ENCODE measurements around the gene ZNF557.

ZNF557 gene

GRCh38 chr19:7072541-7072940 lies 3.0 kb downstream of the ZNF557 start:
- peaks cover 9% of the 10 kb centered on the region for H3K4me1 Mint-ChIP-seq
- H3K27ac Mint-ChIP-seq: no peak overlapping the region
- TF ChIP-seq CTCF (IDR thresholded peaks at IDR 0.05; ENCODE audit: unreplicated experiment in 3 of 3): no peak
- peak overlapping the region; percentile 78 to 86 (median 85) for H3K4me3 Mint-ChIP-seq
- peaks cover 32% of the 10 kb centered on the region for H3K9me3 Mint-ChIP-seq
- peaks cover 5% of the 10 kb centered on the region for H3K27me3 Mint-ChIP-seq (ENCODE audit: low read depth)
- peaks cover 77% of the 10 kb centered on the region for H3K36me3 Mint-ChIP-seq (ENCODE audit: low read depth)

- no peaks in the 10 kb centered on the region for H3K27me3 Mint-ChIP-seq (ENCODE audit: low read depth)
These were observed 5.3 kb downstream of the ZNF557 start for GRCh38 chr19:7074705-7075282.

GRCh38 chr19:7076151-7076550 lies 6.6 kb downstream of the ZNF557 start:
- Mint-ChIP-seq H3K9me3 (peaks cover 57% of the 10 kb centered on the region), H3K27ac (no peak overlapping the region), H3K4me3 (no peak overlapping the region), H3K27me3 (ENCODE audit: low read depth) (peaks cover 4% of the 10 kb centered on the region), H3K4me1 (no peaks in the 10 kb centered on the region), H3K36me3 (ENCODE audit: low read depth) (peaks cover 93% of the 10 kb centered on the region)
- no peak for TF ChIP-seq CTCF (IDR thresholded peaks at IDR 0.05; ENCODE audit: unreplicated experiment in 3 of 3)

More at GRCh38 chr19:7074705-7075282, 5.3 kb downstream of the ZNF557 start:
- H3K4me1 Mint-ChIP-seq: no peaks in the 10 kb centered on the region
- no peak overlapping the region for H3K4me3 Mint-ChIP-seq
- H3K27ac Mint-ChIP-seq: no peak overlapping the region
- H3K36me3 Mint-ChIP-seq (ENCODE audit: low read depth): peaks cover 90% of the 10 kb centered on the region
- peaks cover 46% of the 10 kb centered on the region for H3K9me3 Mint-ChIP-seq
- no peak for TF ChIP-seq CTCF (IDR thresholded peaks at IDR 0.05; ENCODE audit: unreplicated experiment in 3 of 3)

- Mint-ChIP-seq H3K27ac (no peak overlapping the region), H3K4me3 (no peak overlapping the region), H3K9me3 (peaks cover 69% of the 10 kb centered on the region), H3K4me1 (no peaks in the 10 kb centered on the region), H3K27me3 (ENCODE audit: low read depth) (peaks cover 4% of the 10 kb centered on the region), H3K36me3 (ENCODE audit: low read depth) (peaks cover 98% of the 10 kb centered on the region)
- no peak for TF ChIP-seq CTCF (IDR thresholded peaks at IDR 0.05; ENCODE audit: unreplicated experiment in 3 of 3)
These were observed 8.5 kb downstream of the ZNF557 start for GRCh38 chr19:7078008-7078407.

GRCh38 chr19:7083076-7083956 lies 13.8 kb downstream of the ZNF557 start:
- H3K27me3 Mint-ChIP-seq (ENCODE audit: low read depth): peaks cover 4% of the 10 kb centered on the region
- no peak for TF ChIP-seq CTCF (IDR thresholded peaks at IDR 0.05; ENCODE audit: unreplicated experiment in 3 of 3)
- peaks cover 82% of the 10 kb centered on the region for H3K9me3 Mint-ChIP-seq
- no peaks in the 10 kb centered on the region for H3K4me1 Mint-ChIP-seq
- H3K27ac Mint-ChIP-seq: no peak overlapping the region
- peaks cover 96% of the 10 kb centered on the region for H3K36me3 Mint-ChIP-seq (ENCODE audit: low read depth)
- H3K4me3 Mint-ChIP-seq: no peak overlapping the region

Data from nephron (organoid).